GM12878 (cell line): ENCODE results near the gene POC1B. TPM values are rescaled to one million over a fixed set of nuclear protein-coding genes. Genes with fewer than 3 reads are reported as not detected.

Experiments
- ATAC-seq: fragments of 200-7000 bp; cut with Tn5 transposase; 3 replicates; pipeline ENCODE4 v1.9.1; 2020; ENCODE audit warnings: mild to moderate bottlenecking, moderate library complexity
- BruUV-seq: library from RNA; stranded (reverse); fragments of 400-500 nt; replicated peaks from 2 replicates; lab custom pipeline; 2021; lab: Mats Ljungman, UMichigan
- CTCF ChIA-PET: fragments of 300-600 bp; sonication (Branson Sonifier 250); formaldehyde crosslinking; extraction: SDS; loops from one replicate; lab custom pipeline; 2021; ENCODE audit warnings: inconsistent platforms; lab: Yijun Ruan, JAX
- POLR2A ChIA-PET: fragments of 350-600 bp; formaldehyde crosslinking; extraction: SDS; loops from one replicate; lab custom pipeline; 2021; ENCODE audit warnings: inconsistent platforms; lab: Charles Lee
- RAD21 ChIA-PET: fragments of 300-600 bp; sonication (Branson Sonifier 250); formaldehyde crosslinking; loops from one replicate; lab custom pipeline; 2023; ENCODE audit warnings: antibody characterized with exemption; ENCODE audit not compliant: unreplicated experiment; lab: Charles Lee
- SMC1A ChIA-PET: fragments of 300-600 bp; sonication (Branson Sonifier 250); formaldehyde crosslinking; loops from one replicate; lab custom pipeline; 2023; ENCODE audit not compliant: unreplicated experiment, uncharacterized antibody; lab: Charles Lee
- DNase-seq: peaks from one replicate; pipeline ENCODE4 v3.0.0-alpha.2; 2011; ENCODE audit warnings: low read depth, low spot score
- FAIRE-seq: peaks from 3 replicates; lab custom pipeline; 2011; peaks lifted over from hg19 to GRCh38; lab: Jason Lieb, UNC
- H2AFZ ChIP-seq: 2 replicates; pipeline ENCODE4 v1.6.0; 2011; ENCODE audit warnings: low read depth, low read length, control low read depth; ENCODE audit not compliant: control insufficient read depth
- H3K27ac ChIP-seq: 2 replicates; pipeline ENCODE4 v1.5.1; 2011; ENCODE audit warnings: control low read depth; ENCODE audit not compliant: control insufficient read depth, insufficient read depth
- H3K27me3 ChIP-seq, 2 experiments: replicated peaks in 1 of 2; 2 replicates each; pipeline versions ENCODE4 v1.6.0 to v1.6.1; 2011; ENCODE audit warnings: low read length in 1 of 2; ENCODE audit not compliant: control insufficient read depth in 2 of 2, insufficient read depth in 2 of 2
- H3K36me3 ChIP-seq, 2 experiments: 2 replicates each; pipeline ENCODE4 v1.5.1; 2011; ENCODE audit warnings: low read length in 1 of 2; ENCODE audit not compliant: control insufficient read depth in 2 of 2, insufficient read depth in 2 of 2
- H3K4me1 ChIP-seq: 2 replicates; pipeline ENCODE4 v1.6.1; 2011; ENCODE audit warnings: mild to moderate bottlenecking, low read length, moderate library complexity, mixed read lengths; ENCODE audit not compliant: control insufficient read depth, insufficient read depth
- H3K4me2 ChIP-seq: 2 replicates; pipeline ENCODE4 v1.6.0; 2011; ENCODE audit warnings: control low read depth; ENCODE audit not compliant: control insufficient read depth, insufficient read depth
- H3K4me3 ChIP-seq: fragments of 200-600 bp; sonication (generic); 2 replicates; pipeline ENCODE4 v1.5.1; 2016
- H3K79me2 ChIP-seq: 2 replicates; pipeline ENCODE4 v1.6.0; 2011; ENCODE audit warnings: low read length; ENCODE audit not compliant: control insufficient read depth, insufficient read depth
- H3K9ac ChIP-seq: 2 replicates; pipeline ENCODE4 v1.8.0; 2011; ENCODE audit warnings: low read length, control low read depth, mixed read lengths; ENCODE audit not compliant: control insufficient read depth, insufficient read depth
- H3K9me3 ChIP-seq: replicated peaks from 3 replicates; pipeline ENCODE4 v1.5.1; 2011; ENCODE audit warnings: mild to moderate bottlenecking, low read length; ENCODE audit not compliant: control insufficient read depth, insufficient read depth
- H4K20me1 ChIP-seq: 2 replicates; pipeline ENCODE4 v1.6.0; 2011; ENCODE audit not compliant: control insufficient read depth, insufficient read depth
- ASH2L ChIP-seq: fragments of 300-600, 200-600 bp; sonication (generic); IDR thresholded peaks from 2 replicates; pipeline ENCODE4 v1.6.1; 2017; ENCODE audit warnings: low read depth, mild to moderate bottlenecking, borderline replicate concordance
- FOXK2 ChIP-seq: fragments of 450-650 bp; IDR thresholded peaks from 2 replicates; pipeline ENCODE4 v1.6.1; 2017; ENCODE audit warnings: mild to moderate bottlenecking, moderate library complexity
- GATAD2B ChIP-seq: fragments of 450-650 bp; conservative IDR thresholded peaks from 2 replicates; pipeline ENCODE4 v1.6.1; 2017; ENCODE audit warnings: low read depth, mild to moderate bottlenecking, moderate library complexity
- HDAC2 ChIP-seq: fragments of 200-600 bp; sonication (generic); IDR thresholded peaks from 2 replicates; pipeline ENCODE4 v1.6.1; 2017
- MEF2A ChIP-seq: IDR thresholded peaks from 2 replicates; pipeline ENCODE4 v1.6.1; 2011; ENCODE audit warnings: low read depth, mild to moderate bottlenecking, low read length, moderate library complexity; ENCODE audit not compliant: insufficient read depth
- MYB ChIP-seq: fragments of 150-350 bp; IDR thresholded peaks from 2 replicates; pipeline ENCODE4 v1.6.1; 2014; ENCODE audit warnings: mild to moderate bottlenecking, low read depth, low read length, borderline replicate concordance
- NRF1 ChIP-seq: conservative IDR thresholded peaks from 2 replicates; pipeline ENCODE4 v1.6.1; 2011; ENCODE audit warnings: mild to moderate bottlenecking, low read depth, low read length, improper control_type of control experiment
- PML ChIP-seq: IDR thresholded peaks from 2 replicates; pipeline ENCODE4 v1.6.1; 2012; ENCODE audit warnings: low read length, inconsistent platforms
- POLR2A ChIP-seq: IDR thresholded peaks from 2 replicates; pipeline ENCODE4 v1.6.1; 2011; ENCODE audit warnings: low read depth, mild to moderate bottlenecking, low read length
- RELB ChIP-seq: fragments of 450-650 bp; IDR thresholded peaks from 2 replicates; pipeline ENCODE4 v1.6.1; 2017; ENCODE audit warnings: low read depth, mild to moderate bottlenecking, moderate library complexity
- SUPT20H ChIP-seq: IDR thresholded peaks from 2 replicates; pipeline ENCODE4 v1.6.1; 2011; ENCODE audit warnings: low read depth, mild to moderate bottlenecking, low read length, moderate library complexity, borderline replicate concordance; ENCODE audit not compliant: control insufficient read depth
- TARDBP ChIP-seq: IDR thresholded peaks from 2 replicates; pipeline ENCODE4 v1.6.1; 2016; ENCODE audit warnings: borderline replicate concordance
- TBL1XR1 ChIP-seq: IDR thresholded peaks from 2 replicates; pipeline ENCODE4 v1.6.1; 2012; ENCODE audit warnings: low read depth, low read length, improper control_type of control experiment
- USF1 ChIP-seq: IDR thresholded peaks from 2 replicates; pipeline ENCODE4 v1.6.1; 2011; ENCODE audit warnings: borderline replicate concordance, low read depth, mild to moderate bottlenecking, moderate library complexity, mixed read lengths, low read length; ENCODE audit not compliant: insufficient read depth; ENCODE audit errors: extremely low read length
- WRNIP1 ChIP-seq: IDR thresholded peaks from 2 replicates; pipeline ENCODE4 v1.6.1; 2011; ENCODE audit warnings: low read depth, low read length, improper control_type of control experiment, borderline replicate concordance
- ZNF217 ChIP-seq: fragments of 450-650 bp; IDR thresholded peaks from 2 replicates; pipeline ENCODE4 v1.6.1; 2017; ENCODE audit warnings: antibody characterized with exemption, mild to moderate bottlenecking
- ZNF384 ChIP-seq: IDR thresholded peaks from 2 replicates; pipeline ENCODE4 v1.6.1; 2012; ENCODE audit warnings: low read depth, mild to moderate bottlenecking, low read length, improper control_type of control experiment, borderline replicate concordance
- ZNF622 ChIP-seq: fragments of 450-650 bp; IDR thresholded peaks from 2 replicates; pipeline ENCODE4 v1.6.1; 2017; ENCODE audit warnings: mild to moderate bottlenecking, inconsistent platforms
- WGBS: methylation state at CpG from one replicate; pipeline ENCODE4 v1.1.6; 2016; ENCODE audit warnings: low lambda C conversion rate; ENCODE audit not compliant: insufficient replicate concordance, insufficient coverage; ENCODE audit errors: missing lambda C conversion rate; 5-methylcytosine and 5-hydroxymethylcytosine counted together
- in situ Hi-C: fragments of 300-500 bp; cut with MboI; formaldehyde crosslinking; loops from 9 replicates; pipeline ENCODE4 v1.14.3; 2018; ENCODE audit warnings: mixed read lengths
- intact Hi-C: fragments of 100-400 bp; cut with micrococcal nuclease; formaldehyde crosslinking; loops from one replicate; pipeline ENCODE4 v1.14.2; 2022; ENCODE audit not compliant: unreplicated experiment
- polyA plus RNA-seq, 11 experiments: library from polyadenylated mRNA; depleted of rRNA in 4 of 11; unstranded in 6 of 11; stranded (reverse) in 5 of 11; fragments of >200 nt; fragmentation: Nextera tagmentation in 4 of 11; fragmentation: Illumina TruSeq in 1 of 11; extraction: Ambion mirVana in 4 of 11; extraction: Trizol in 1 of 11; gene quantifications; 1 replicate in 1 of 11; 2 replicates in 10 of 11; pipeline versions ENCODE4 v1.2.1 to v1.2.3, GENCODE V29; 2011 to 2016; ENCODE audit warnings: inconsistent platforms in 2 of 11, missing spikeins in 2 of 11, low read depth in 1 of 11
- total RNA-seq, 4 experiments: library from RNA; depleted of rRNA in 3 of 4; stranded (reverse); fragments of >200 nt in 3 of 4; fragmentation: Illumina TruSeq in 1 of 4; extraction: Trizol in 1 of 4; gene quantifications; 2 replicates each; pipeline versions ENCODE4 v1.2.1 to v1.2.3, GENCODE V29; 2013 to 2021

POC1B gene
- total and polyA plus RNA-seq, 10 of the 15 experiments (the other 5 are each of a cell fraction or from before 2014, with no cell fraction given) = 4.4 to 17.8 (median 11.3) TPM

- no peak overlapping the region for H3K4me3 ChIP-seq
- no peak for ATAC-seq
- RAD21 ChIA-PET = no interaction called here
- H3K79me2 ChIP-seq = no peaks in the 10 kb centered on the region
- POLR2A ChIA-PET = no interaction called here
- no peak overlapping the region for H3K9ac ChIP-seq
- no peak for DNase-seq
- in situ Hi-C loops (no loop called here), intact Hi-C loops (no loop called here)
- BruUV-seq = no TSS peak
- FAIRE-seq = no peak
- CTCF ChIA-PET = no interaction called here
- H3K4me1 ChIP-seq = no peaks in the 10 kb centered on the region
- no peaks in the 10 kb centered on the region for H3K36me3 ChIP-seq
- H3K27me3 ChIP-seq = no peaks in the 10 kb centered on the region
- H3K9me3 ChIP-seq = no peaks in the 10 kb centered on the region
- no peak overlapping the region for H3K27ac ChIP-seq
- SMC1A ChIA-PET = no interaction called here
- WGBS = 52% methylated on average over 2 of the region's 2 CpGs
- H3K4me2 ChIP-seq = no peak overlapping the region
- no peaks in the 10 kb centered on the region for H4K20me1 ChIP-seq
- H2AFZ ChIP-seq = no peak overlapping the region
- TF ChIP-seq ZNF217 (no peak), TBL1XR1 (no peak), MYB (no peak), HDAC2 (no peak), ZNF622 (no peak), SUPT20H (no peak), MEF2A (no peak)
- TF ChIP-seq, all 136 proteins: peak for 0
These were observed 149.0 kb downstream of the POC1B start for GRCh38 chr12:89376844-89377243.

- in situ Hi-C loops (no loop called here), intact Hi-C loops (no loop called here)
- no peak overlapping the region for H3K27ac ChIP-seq
- CTCF ChIA-PET = interaction anchor here (0.7 kb wide), 1 partner anchor 86 kb away, joined by 3 read pairs; no protein-coding TSS in a partner anchor
- FAIRE-seq (peak; percentile 57), DNase-seq (no peak), ATAC-seq (no peak)
- H3K4me3 ChIP-seq = no peak overlapping the region
- no peaks in the 10 kb centered on the region for H3K79me2 ChIP-seq
- WGBS = 54% methylated on average over 1 of the region's 1 CpG
- RAD21 ChIA-PET = no interaction called here
- BruUV-seq = no TSS peak
- H4K20me1 ChIP-seq = no peaks in the 10 kb centered on the region
- H2AFZ ChIP-seq = no peak overlapping the region
- H3K4me1 ChIP-seq = no peaks in the 10 kb centered on the region
- H3K27me3 ChIP-seq = no peaks in the 10 kb centered on the region
- H3K9me3 ChIP-seq = no peaks in the 10 kb centered on the region
- H3K9ac ChIP-seq = no peak overlapping the region
- H3K4me2 ChIP-seq = no peak overlapping the region
- POLR2A ChIA-PET = no interaction called here
- H3K36me3 ChIP-seq = no peaks in the 10 kb centered on the region
- SMC1A ChIA-PET = no interaction called here
- no peak for TF ChIP-seq RELB
- no peak for TF ChIP-seq ZNF384
- no peak for TF ChIP-seq ASH2L
- no peak for TF ChIP-seq PML
- no peak for TF ChIP-seq WRNIP1
- no peak for TF ChIP-seq USF1
- TF ChIP-seq POLR2A = no peak
- no peak for TF ChIP-seq TARDBP
- TF ChIP-seq NRF1 = no peak
- TF ChIP-seq GATAD2B = no peak
- TF ChIP-seq MEF2A = no peak
- TF ChIP-seq FOXK2 = no peak
These were observed 149.7 kb downstream of the POC1B start for GRCh38 chr12:89376202-89376529.
